GM19239 (cell line): ENCODE results near the gene MYO1E.

Source experiments
- DNase-seq: peaks from one replicate; pipeline ENCODE4 v3.0.0; 2011; ENCODE audit warnings: low spot score; ENCODE audit not compliant: insufficient read length
- FAIRE-seq: peaks from 2 replicates; lab custom pipeline; 2011; peaks lifted over from hg19 to GRCh38; lab: Jason Lieb, UNC

MYO1E gene

GRCh38 chr15:59208613-59209249, 163.9 kb downstream of the MYO1E start:
- FAIRE-seq = no peak
- no peak for DNase-seq

DNA sequence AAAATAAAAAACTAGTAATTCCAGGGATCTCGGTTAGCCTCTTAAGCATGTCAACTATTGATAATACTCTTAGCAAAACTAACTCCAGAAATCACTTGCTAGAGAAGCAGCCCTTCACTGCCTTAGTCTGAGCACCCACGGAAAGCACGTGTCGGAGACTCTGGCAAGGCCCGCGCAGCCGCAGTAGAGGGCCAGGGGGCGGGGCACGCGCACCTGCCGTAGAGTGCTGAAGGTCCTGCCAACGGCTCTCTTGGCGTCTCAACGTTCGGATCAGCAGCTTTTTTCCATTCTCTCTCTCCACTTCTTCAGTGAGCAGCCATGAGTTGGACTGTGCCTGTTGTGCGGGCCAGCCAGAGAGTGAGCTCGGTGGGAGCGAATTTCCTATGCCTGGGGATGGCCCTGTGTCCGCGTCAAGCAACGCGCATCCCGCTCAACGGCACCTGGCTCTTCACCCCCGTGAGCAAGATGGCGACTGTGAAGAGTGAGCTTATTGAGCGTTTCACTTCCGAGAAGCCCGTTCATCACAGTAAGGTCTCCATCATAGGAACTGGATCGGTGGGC, 166.0 kb downstream of the MYO1E start, which contains the start of gene LDHAL6B:
TSS of gene LDHAL6B (plus strand) at position 221 of the 561 bp plus-strand sequence. CDS start at position 319, 98 bp downstream.
- FAIRE-seq = peak; percentile 21
- DNase-seq = no peak

GRCh38 chr15:59205839-59206622, 166.6 kb downstream of the MYO1E start:
- DNase-seq (no peak), FAIRE-seq (no peak)

DNA sequence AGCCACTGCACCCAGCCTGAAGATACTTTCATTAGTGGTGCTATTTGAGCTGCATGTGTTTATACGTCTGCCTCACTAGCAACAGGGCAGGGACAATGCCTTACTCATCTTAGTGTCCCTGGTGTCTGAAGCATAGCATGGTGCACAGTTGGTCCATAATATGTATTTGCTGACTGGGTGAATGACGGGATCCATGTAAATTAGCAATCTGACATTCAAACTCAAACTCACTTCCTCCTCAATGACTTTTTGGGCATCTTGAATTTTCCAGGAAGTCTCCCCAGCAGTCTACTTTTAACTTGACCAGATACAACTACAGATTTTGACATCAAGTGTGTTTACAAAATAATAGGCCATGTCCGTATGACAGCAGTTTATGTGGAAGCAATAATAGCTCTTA, 169.0 kb downstream of the MYO1E start:
- DNase-seq (no peak), FAIRE-seq (no peak)

DNA sequence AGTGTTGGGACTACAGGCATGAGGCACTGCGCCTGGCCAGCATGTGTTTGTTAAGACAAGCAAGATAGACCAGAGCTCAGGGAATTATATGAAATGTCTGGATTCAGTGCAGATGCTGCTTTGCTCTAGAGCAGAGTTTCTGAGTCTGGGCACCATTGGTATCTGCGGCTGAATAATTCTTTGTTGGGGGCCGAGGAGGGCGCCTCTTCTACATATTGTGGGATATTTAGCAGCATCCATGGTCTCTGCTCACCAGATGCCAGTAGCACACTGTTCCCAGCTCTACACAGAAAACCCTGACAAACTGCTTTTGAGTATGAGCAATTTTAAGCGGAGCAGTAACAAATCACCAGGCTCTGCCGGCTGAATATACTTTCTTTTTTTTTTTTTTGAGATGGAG, 169.7 kb downstream of the MYO1E start:
- DNase-seq (no peak), FAIRE-seq (no peak)

- DNase-seq = no peak
- no peak for FAIRE-seq
These were observed 172.1 kb downstream of the MYO1E start for GRCh38 chr15:59200560-59200959.

- no peak for DNase-seq
- no peak for FAIRE-seq
These were observed 172.8 kb downstream of the MYO1E start for GRCh38 chr15:59199626-59200465.

DNA sequence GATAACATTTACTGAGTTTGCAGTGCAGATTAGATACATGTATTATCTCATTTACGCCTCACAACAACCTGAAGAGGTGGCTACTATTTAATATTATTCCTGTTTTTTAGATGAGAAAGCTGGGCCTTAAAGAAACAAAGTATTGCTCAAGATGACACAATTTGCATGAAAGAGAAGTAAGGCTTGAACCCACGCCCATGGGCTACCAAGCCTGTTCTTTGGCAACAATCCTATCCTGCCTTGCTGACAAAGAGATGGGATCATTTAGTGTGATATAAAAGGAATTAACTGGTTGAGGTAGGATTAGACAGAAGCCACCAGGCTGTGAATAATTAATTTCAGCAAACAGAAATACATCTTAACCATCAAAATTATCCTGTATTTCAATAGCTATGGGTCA, 175.2 kb downstream of the MYO1E start:
- FAIRE-seq (no peak), DNase-seq (no peak)

DNA sequence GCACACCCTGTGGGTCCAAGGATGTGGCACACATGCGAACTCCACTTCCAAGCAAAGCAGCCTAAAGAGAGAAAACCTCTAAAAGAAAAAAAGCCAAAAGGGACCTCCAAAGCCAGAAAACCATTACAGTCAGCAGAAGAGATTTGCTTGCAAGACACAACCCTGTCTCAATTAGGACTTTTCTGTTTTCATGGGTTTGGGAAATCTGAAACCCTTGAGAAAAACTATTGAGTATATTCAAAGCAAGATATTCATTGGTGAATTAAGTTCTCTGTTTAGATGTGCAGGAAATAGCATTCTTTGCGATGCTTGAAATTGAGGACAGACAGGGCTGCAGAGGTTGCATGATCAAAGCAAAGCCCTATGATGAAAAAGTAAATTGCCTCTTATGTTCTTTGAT, 176.3 kb downstream of the MYO1E start:
- FAIRE-seq (no peak), DNase-seq (no peak)

DNA sequence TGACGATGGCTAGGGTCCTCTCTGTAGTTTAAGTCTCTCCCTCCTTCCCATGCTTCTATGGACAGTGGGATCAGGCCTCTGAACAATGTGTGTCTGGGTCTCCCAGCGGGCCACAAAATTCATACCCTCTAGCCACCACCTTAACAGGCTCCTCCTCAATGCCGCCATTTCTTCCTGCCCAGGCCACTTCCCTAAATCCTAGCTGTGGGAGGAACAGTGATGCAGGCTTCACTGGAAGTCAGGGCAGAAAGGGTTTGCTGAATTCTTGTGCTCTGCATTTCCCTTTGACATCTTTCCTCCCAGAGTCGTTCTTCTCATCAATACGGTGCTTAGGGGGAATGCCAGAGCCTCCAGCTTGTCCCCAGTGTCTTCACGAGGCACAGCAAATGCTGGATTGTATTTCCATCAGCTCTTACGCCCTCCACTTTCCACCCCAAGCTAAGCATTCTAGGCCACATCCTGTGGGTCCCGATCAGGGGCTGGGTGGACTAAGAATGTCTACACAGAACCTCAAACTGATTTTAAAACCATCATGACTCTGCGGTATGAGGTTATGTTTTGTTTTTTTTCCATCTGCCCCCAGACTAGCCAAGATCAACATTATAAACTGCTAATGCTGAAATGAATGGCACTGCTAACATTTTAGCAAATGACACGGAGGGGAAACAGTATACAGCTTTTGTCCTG, 177.9 kb downstream of the MYO1E start:
- DNase-seq (no peak), FAIRE-seq (no peak)

DNA sequence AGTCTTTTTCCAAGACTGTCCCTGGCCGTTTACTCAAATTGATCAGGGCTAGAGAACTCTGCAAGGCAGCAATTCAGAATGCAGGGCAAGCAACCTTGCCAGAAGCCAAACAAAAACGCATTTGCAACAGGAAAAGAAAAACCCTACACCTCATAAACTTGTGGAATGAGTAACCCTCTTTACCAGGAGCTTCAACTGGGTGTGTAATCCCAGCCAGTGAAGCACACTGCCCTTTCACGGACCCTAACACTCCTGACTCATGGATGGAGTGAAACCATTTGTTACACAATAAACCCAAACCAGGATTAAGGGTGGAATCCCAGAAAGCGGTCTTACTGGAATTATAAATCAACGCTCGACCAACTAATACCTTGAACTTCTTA, 180.8 kb downstream of the MYO1E start:
- no peak for DNase-seq
- FAIRE-seq = no peak

- DNase-seq = no peak
- FAIRE-seq = no peak
These were observed 182.4 kb downstream of the MYO1E start for GRCh38 chr15:59190291-59190690.

- no peak for FAIRE-seq
These were observed 183.4 kb downstream of the MYO1E start for GRCh38 chr15:59189241-59189640.

DNA sequence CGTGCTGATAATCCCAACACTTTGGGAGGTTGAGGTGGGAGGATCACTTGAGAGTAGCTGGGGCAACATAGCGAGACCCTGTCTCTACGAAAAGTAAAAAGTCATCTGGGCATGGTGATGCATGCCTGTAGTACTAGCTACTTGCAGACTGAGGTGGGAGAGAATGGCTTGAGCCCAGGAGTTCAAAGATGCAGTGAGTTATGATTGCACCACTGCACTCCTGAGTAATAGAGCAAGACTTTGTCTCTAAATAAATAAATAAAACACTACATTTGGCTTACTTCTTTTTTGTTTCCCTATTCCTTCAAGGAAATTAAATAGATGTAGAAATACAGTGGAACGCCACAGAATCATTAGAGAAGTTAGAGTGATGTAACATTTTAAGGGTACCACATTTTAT, 186.2 kb downstream of the MYO1E start:
- FAIRE-seq = no peak

More at GRCh38 chr15:59189241-59189640, 183.4 kb downstream of the MYO1E start:
- DNase-seq = no peak

GRCh38 chr15:59185725-59186124, 186.9 kb downstream of the MYO1E start:
- no peak for DNase-seq
- no peak for FAIRE-seq

More for the DNA sequence above, 186.2 kb downstream of the MYO1E start:
- no peak for DNase-seq

- DNase-seq (no peak), FAIRE-seq (no peak)
These were observed 191.6 kb downstream of the MYO1E start for GRCh38 chr15:59180945-59181600.

- FAIRE-seq (no peak), DNase-seq (no peak)
These were observed 193.0 kb downstream of the MYO1E start for GRCh38 chr15:59179717-59180116.

DNA sequence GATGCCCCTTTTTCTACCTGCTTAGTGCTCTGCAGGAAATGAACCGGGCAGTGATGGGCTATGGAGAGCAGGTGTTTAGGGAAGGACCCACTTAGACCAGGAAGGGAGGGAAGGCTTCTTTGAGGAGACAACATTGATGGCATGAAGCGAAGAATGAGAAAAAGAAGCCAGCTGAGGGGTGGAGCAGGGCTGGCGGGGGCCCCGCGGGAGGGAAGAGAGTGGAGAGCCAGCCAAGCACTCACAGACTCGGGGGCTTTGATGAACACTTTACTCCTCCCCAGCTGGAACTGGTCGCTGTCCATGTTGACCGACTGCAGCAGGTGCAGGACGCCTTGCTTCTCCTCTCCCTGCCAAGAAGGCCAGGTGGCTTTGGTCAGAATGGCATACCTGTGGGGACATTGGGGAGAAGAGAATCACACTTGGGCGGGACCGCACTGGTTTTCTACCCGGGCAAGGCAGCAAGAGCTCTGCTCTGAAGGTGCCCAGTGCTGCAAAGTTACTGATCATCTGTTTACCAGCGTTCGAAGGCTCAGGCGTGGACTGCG, 194.4 kb downstream of the MYO1E start:
- no peak for FAIRE-seq
- DNase-seq = no peak

- FAIRE-seq = no peak
- DNase-seq = no peak
These were observed 195.4 kb downstream of the MYO1E start for GRCh38 chr15:59177317-59177660.
